ENCODE measurements around the gene HDAC5. TPM values are rescaled to one million over a fixed set of nuclear protein-coding genes. Genes with fewer than 3 reads are reported as not detected.

HDAC5 gene
- total RNA-seq, 1 experiment from 2014 or later: 11.5 TPM

DNA sequence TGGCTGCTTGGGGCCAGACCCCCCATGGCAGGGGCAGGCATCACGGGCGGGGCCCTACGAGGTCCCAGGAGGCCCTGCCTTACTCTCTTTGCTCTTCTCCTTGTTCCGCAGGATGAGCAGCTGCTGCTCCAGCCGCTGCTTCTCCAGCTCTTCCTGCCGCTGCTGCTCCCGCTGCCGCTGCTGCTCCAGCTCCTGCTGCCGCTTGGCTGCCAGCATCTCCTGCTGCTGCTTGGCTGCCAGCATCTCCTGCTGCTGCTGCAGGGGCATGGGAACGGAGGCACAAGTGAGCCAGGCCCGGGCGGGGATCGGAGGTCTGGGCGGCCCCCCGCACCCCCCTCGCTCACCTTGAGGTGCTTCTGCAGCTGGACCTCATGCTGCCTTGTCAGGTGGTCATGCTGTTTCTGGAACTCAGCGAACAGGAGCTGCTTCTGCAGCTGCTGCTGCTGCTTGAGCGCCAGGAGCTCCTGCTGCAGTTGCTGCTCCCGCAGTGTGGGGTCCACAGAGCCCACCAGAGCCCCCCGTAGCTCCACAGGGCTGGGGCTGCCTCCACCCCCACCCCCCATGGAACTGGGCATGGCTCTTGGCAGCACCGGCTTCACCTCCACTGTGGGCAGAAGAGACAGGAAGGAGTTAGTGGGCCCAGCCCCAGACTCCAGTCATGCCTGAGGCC is 30.1 kb downstream of the HDAC5 start:
- no peaks in the 10 kb centered on the region for H3K36me3 ChIP-seq (ENCODE audit: control insufficient read depth, insufficient read depth, low read length)
- no peak overlapping the region for H3K4me3 ChIP-seq (ENCODE audit: low read depth in 2 of 2, low read length in 2 of 2)
- peaks cover 20% of the 10 kb centered on the region for H3K4me1 ChIP-seq (ENCODE audit: control insufficient read depth, insufficient read depth, low read length)
- TF ChIP-seq, protein P1, sequence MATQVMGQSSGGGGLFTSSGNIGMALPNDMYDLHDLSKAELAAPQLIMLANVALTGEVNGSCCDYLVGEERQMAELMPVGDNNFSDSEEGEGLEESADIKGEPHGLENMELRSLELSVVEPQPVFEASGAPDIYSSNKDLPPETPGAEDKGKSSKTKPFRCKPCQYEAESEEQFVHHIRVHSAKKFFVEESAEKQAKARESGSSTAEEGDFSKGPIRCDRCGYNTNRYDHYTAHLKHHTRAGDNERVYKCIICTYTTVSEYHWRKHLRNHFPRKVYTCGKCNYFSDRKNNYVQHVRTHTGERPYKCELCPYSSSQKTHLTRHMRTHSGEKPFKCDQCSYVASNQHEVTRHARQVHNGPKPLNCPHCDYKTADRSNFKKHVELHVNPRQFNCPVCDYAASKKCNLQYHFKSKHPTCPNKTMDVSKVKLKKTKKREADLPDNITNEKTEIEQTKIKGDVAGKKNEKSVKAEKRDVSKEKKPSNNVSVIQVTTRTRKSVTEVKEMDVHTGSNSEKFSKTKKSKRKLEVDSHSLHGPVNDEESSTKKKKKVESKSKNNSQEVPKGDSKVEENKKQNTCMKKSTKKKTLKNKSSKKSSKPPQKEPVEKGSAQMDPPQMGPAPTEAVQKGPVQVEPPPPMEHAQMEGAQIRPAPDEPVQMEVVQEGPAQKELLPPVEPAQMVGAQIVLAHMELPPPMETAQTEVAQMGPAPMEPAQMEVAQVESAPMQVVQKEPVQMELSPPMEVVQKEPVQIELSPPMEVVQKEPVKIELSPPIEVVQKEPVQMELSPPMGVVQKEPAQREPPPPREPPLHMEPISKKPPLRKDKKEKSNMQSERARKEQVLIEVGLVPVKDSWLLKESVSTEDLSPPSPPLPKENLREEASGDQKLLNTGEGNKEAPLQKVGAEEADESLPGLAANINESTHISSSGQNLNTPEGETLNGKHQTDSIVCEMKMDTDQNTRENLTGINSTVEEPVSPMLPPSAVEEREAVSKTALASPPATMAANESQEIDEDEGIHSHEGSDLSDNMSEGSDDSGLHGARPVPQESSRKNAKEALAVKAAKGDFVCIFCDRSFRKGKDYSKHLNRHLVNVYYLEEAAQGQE (IDR thresholded peaks at IDR 0.05; ENCODE audit: insufficient read depth in 1 of 2, low read depth in 2 of 2, low read length in 1 of 2): no peak
- no peak for TF ChIP-seq TCF7L2 (IDR thresholded peaks at IDR 0.05; ENCODE audit: low read depth, low read length)
- TF ChIP-seq, protein P2, sequence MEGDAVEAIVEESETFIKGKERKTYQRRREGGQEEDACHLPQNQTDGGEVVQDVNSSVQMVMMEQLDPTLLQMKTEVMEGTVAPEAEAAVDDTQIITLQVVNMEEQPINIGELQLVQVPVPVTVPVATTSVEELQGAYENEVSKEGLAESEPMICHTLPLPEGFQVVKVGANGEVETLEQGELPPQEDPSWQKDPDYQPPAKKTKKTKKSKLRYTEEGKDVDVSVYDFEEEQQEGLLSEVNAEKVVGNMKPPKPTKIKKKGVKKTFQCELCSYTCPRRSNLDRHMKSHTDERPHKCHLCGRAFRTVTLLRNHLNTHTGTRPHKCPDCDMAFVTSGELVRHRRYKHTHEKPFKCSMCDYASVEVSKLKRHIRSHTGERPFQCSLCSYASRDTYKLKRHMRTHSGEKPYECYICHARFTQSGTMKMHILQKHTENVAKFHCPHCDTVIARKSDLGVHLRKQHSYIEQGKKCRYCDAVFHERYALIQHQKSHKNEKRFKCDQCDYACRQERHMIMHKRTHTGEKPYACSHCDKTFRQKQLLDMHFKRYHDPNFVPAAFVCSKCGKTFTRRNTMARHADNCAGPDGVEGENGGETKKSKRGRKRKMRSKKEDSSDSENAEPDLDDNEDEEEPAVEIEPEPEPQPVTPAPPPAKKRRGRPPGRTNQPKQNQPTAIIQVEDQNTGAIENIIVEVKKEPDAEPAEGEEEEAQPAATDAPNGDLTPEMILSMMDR (IDR thresholded peaks at IDR 0.05): no peak
- TF ChIP-seq SIN3A (IDR thresholded peaks at IDR 0.05; ENCODE audit: borderline replicate concordance, insufficient read depth, low read depth, low read length): no peak
- TF ChIP-seq POLR2AphosphoS5 (IDR thresholded peaks at IDR 0.05; ENCODE audit: low read depth, low read length): no peak
- ATAC-seq: no peak
- in situ Hi-C loops (cut with HindIII; ENCODE audit: low pct_unique_long_range_greater_than_20kb, low sequenced_read_pairs) (no loop called here), intact Hi-C loops (cut with micrococcal nuclease; ENCODE audit: unreplicated experiment) (no loop called here)
- no peak overlapping the region for H3K27ac ChIP-seq (ENCODE audit: low read length)
- H3K9me3 ChIP-seq (ENCODE audit: control insufficient read depth, insufficient read depth, low read depth, low read length): no peaks in the 10 kb centered on the region
- no peaks in the 10 kb centered on the region for H3K27me3 ChIP-seq (ENCODE audit: control insufficient read depth, insufficient read depth, low read length)
- CTCF ChIA-PET: interaction anchor here (0.6 kb wide), 1 partner anchor 42 kb away, joined by 7 read pairs; no protein-coding TSS in a partner anchor
- POLR2A ChIA-PET: interaction anchor here (0.6 kb wide), 1 partner anchor 8 kb away, joined by 3 read pairs; no protein-coding TSS in a partner anchor
- BruUV-seq (replicated peaks): no TSS peak
- no peak for DNase-seq (ENCODE audit: low read depth, low spot score)

DNA sequence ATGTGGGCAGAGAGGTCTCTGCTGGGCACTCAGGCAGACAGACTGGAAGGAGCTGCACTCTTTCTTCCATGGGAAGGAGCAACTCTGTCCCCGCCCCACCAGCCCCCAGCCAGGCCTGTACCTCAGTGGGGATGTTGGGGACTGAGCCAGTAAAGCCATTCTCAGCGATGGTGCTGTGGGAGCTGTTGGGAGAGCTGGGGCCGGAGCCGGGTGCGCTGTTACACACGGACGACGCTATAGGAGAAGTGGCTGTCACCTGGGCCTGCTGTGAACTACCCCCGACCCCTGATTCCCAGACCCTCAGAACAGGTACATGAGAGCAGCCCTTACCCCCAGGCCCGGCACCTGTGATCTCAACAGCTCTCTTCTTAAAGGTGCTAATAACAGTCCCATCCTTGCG is 31.4 kb downstream of the HDAC5 start:
- BruUV-seq (replicated peaks): no TSS peak

More for the DNA sequence above, 31.4 kb downstream of the HDAC5 start:
- Histone ChIP-seq H3K27ac (ENCODE audit: low read length) (no peak overlapping the region), H3K4me3 (ENCODE audit: low read depth in 2 of 2, low read length in 2 of 2) (no peak overlapping the region), H3K9me3 (ENCODE audit: control insufficient read depth, insufficient read depth, low read depth, low read length) (no peaks in the 10 kb centered on the region), H3K36me3 (ENCODE audit: control insufficient read depth, insufficient read depth, low read length) (no peaks in the 10 kb centered on the region), H3K27me3 (ENCODE audit: control insufficient read depth, insufficient read depth, low read length) (no peaks in the 10 kb centered on the region), H3K4me1 (ENCODE audit: control insufficient read depth, insufficient read depth, low read length) (peaks cover 21% of the 10 kb centered on the region)
- DNase-seq (ENCODE audit: low read depth, low spot score): no peak
- in situ Hi-C loops (cut with HindIII; ENCODE audit: low pct_unique_long_range_greater_than_20kb, low sequenced_read_pairs): no loop called here
- intact Hi-C loops (cut with micrococcal nuclease; ENCODE audit: unreplicated experiment): no loop called here
- TF ChIP-seq SIN3A (IDR thresholded peaks at IDR 0.05; ENCODE audit: borderline replicate concordance, insufficient read depth, low read depth, low read length) (no peak), POLR2AphosphoS5 (IDR thresholded peaks at IDR 0.05; ENCODE audit: low read depth, low read length) (no peak), TCF7L2 (IDR thresholded peaks at IDR 0.05; ENCODE audit: low read depth, low read length) (no peak)
- TF ChIP-seq, protein P2 (IDR thresholded peaks at IDR 0.05): no peak
- CTCF ChIA-PET: interaction anchor here (0.6 kb wide), 1 partner anchor 8 kb away, joined by 4 read pairs; no protein-coding TSS in a partner anchor
- POLR2A ChIA-PET: interaction anchor here (0.6 kb wide), 1 partner anchor 92 kb away, joined by 6 read pairs; no protein-coding TSS in a partner anchor
- no peak for ATAC-seq
